Right lobe of liver (tissue), 6 donors: ENCODE results near the gene FNIP2. TPM values are rescaled to one million over a fixed set of nuclear protein-coding genes. Genes with fewer than 3 reads are reported as not detected.

Experiments used
- ATAC-seq, 4 donors: fragments of 200-7000 bp; cut with Tn5 transposase; one replicate each; pipeline ENCODE4 v1.9.1; 2020; ENCODE audit warnings: mild to moderate bottlenecking in 4 of 4, moderate library complexity in 4 of 4
- DNase-seq, 3 donors: peaks; one replicate each; pipeline ENCODE4 v3.0.0-alpha.2; 2020
- H3K27ac ChIP-seq, 3 donors: fragments of 200-600 bp; one replicate each; pipeline ENCODE4 v1.8.0; 2022
- H3K27me3 ChIP-seq, 2 donors: fragments of 200-600 bp; one replicate each; pipeline ENCODE4 v1.8.0; 2022
- H3K36me3 ChIP-seq, 4 donors: fragments of 200-600 bp; sonication (generic) in 1 of 4; one replicate each; pipeline versions ENCODE4 v1.5.1 to v1.8.0; 2017 to 2022; ENCODE audit warnings: control low read depth in 1 of 4
- H3K4me1 ChIP-seq, 4 donors: fragments of 200-600 bp; sonication (generic) in 1 of 4; one replicate each; pipeline versions ENCODE4 v1.5.1 to v1.8.0; 2017 to 2022; ENCODE audit warnings: control low read depth in 1 of 4
- H3K4me3 ChIP-seq, 3 donors: fragments of 200-600 bp; one replicate each; pipeline ENCODE4 v1.8.0; 2022
- H3K9me3 ChIP-seq, 4 donors: fragments of 200-600 bp; sonication (generic) in 1 of 4; one replicate each; pipeline versions ENCODE4 v1.5.1 to v1.8.0; 2017 to 2022; ENCODE audit warnings: control low read depth in 1 of 4
- POLR2A ChIP-seq: fragments of 450-650 bp; IDR thresholded peaks from one replicate; pipeline ENCODE4 v1.6.1; 2017; ENCODE audit warnings: antibody characterized with exemption, mild to moderate bottlenecking
- WGBS: methylation state at CpG from one replicate; pipeline ENCODE4 v1.1.6; 2018; ENCODE audit warnings: low coverage, low lambda C conversion rate; ENCODE audit not compliant: insufficient coverage; ENCODE audit errors: missing lambda C conversion rate; 5-methylcytosine and 5-hydroxymethylcytosine counted together
- intact Hi-C, 2 donors: fragments of 100-400 bp; cut with DNase I; formaldehyde crosslinking; loops; one replicate each; pipeline versions ENCODE4 v1.11.2 to v1.14.1; 2022
- total RNA-seq, 6 experiments: library from RNA; depleted of rRNA in 2 of 6; stranded (reverse); fragments of >200 nt in 2 of 6; fragmentation: NEBNext Ultra II Directional in 3 of 6; extraction: Animal tissue kit (Norgen Biotek cat#: 25700) in 3 of 6; gene quantifications; one replicate each; pipeline versions ENCODE4 v1.1.0 to v1.2.4, GENCODE V29; 2016 to 2023
- TF ChIP-seq, protein P1 (sequence below), 4 donors: fragments of 200-600 bp in 3 of 4; fragments of 450-650 bp in 1 of 4; IDR thresholded peaks; one replicate each; pipeline versions ENCODE4 v1.5.1 to v1.8.0; 2016 to 2022; ENCODE audit warnings: antibody characterized with exemption in 4 of 4, mild to moderate bottlenecking in 2 of 4
- donor health status: DM: no; HTN: yes; CAD: no.
- donor health status: DM: no; HTN: no; CAD: no.
- donor health status: DM: no; HTN: no; CAD: no.
- donor health status: DM: no; HTN: yes; CAD: no.
- donor health status: DM: no; HTN: yes; CAD: no.

Gene FNIP2
- total RNA-seq, 6 experiments from 2014 or later = 34.2 to 67.4 (median 37.8) TPM

DNA sequence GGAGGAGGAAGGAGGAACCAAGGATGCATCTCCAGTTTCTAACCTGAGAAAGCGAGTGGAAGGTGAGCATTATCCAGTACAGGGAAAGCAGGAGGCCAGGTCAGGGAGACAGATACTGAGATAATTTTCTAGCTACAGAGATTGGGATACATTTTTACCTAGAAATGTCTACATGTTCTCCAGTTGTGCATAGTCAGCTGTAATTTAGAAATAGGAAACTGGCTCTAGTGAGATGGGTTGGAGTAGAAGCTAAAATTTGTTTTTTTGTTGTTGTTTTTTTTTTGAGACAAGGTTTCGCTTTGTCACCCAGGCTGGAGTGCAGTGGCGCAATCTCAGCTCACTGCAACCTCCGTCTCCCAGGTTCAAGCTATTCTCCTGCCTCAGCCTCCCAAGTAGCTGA, 71.3 kb downstream of the FNIP2 start:
- peaks cover 0 to 10% (median 3%) of the 10 kb centered on the region in 4 donors for H3K4me1 ChIP-seq
- DNase-seq (no peak), ATAC-seq (no peak)
- TF ChIP-seq POLR2A = no peak
- TF ChIP-seq, protein P1, sequence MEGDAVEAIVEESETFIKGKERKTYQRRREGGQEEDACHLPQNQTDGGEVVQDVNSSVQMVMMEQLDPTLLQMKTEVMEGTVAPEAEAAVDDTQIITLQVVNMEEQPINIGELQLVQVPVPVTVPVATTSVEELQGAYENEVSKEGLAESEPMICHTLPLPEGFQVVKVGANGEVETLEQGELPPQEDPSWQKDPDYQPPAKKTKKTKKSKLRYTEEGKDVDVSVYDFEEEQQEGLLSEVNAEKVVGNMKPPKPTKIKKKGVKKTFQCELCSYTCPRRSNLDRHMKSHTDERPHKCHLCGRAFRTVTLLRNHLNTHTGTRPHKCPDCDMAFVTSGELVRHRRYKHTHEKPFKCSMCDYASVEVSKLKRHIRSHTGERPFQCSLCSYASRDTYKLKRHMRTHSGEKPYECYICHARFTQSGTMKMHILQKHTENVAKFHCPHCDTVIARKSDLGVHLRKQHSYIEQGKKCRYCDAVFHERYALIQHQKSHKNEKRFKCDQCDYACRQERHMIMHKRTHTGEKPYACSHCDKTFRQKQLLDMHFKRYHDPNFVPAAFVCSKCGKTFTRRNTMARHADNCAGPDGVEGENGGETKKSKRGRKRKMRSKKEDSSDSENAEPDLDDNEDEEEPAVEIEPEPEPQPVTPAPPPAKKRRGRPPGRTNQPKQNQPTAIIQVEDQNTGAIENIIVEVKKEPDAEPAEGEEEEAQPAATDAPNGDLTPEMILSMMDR (IDR thresholded peaks at IDR 0.05) = no peak
- H3K27me3 ChIP-seq = no peaks in the 10 kb centered on the region
- 92% methylated on average over 4 of the region's 4 CpGs for WGBS
- intact Hi-C loops = loop anchor here in 1 of 2 donors (10.0 kb wide), 1 partner anchor 115 kb away; the partner anchor contains the start of gene PPID
- peaks cover 0 to 7% (median 0%) of the 10 kb centered on the region in 4 donors for H3K36me3 ChIP-seq
- H3K4me3 ChIP-seq = no peak overlapping the region
- no peaks in the 10 kb centered on the region for H3K9me3 ChIP-seq
- no peak overlapping the region for H3K27ac ChIP-seq

DNA sequence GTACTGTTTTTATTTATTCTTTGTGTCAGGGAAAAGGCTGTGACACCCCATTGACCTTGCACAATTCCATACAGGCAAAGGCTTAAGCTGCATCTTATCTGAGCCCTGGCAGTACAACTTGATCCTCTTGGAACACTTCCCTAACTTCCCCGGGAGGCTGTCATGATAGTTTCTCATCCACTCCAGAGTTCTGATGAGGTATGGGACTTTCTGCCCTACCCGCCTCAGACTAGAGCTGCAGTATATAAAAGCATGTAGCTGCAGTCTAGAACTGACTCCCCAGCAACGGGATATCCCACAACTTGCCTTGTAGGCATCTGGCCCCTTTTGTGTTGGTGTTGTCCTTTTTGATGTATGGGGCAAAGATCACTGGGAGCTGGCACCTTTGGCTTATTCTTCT, 72.7 kb downstream of the FNIP2 start:
- TF ChIP-seq POLR2A = no peak
- TF ChIP-seq, protein P1 (IDR thresholded peaks at IDR 0.05) = no peak
- ATAC-seq = peak in 3 of 4 donors; percentile 18 to 42 (median 31)
- WGBS = 33% methylated on average over 1 of the region's 3 CpGs
- Histone ChIP-seq H3K9me3 (no peaks in the 10 kb centered on the region), H3K27ac (no peak overlapping the region), H3K36me3 (no peaks in the 10 kb centered on the region), H3K4me1 (peaks cover 0 to 17% (median 8%) of the 10 kb centered on the region in 4 donors), H3K4me3 (no peak overlapping the region), H3K27me3 (no peaks in the 10 kb centered on the region)
- intact Hi-C loops = loop anchor here in 1 of 2 donors (10.0 kb wide), 1 partner anchor 117 kb away; the partner anchor contains the start of gene PPID
- no peak for DNase-seq

DNA sequence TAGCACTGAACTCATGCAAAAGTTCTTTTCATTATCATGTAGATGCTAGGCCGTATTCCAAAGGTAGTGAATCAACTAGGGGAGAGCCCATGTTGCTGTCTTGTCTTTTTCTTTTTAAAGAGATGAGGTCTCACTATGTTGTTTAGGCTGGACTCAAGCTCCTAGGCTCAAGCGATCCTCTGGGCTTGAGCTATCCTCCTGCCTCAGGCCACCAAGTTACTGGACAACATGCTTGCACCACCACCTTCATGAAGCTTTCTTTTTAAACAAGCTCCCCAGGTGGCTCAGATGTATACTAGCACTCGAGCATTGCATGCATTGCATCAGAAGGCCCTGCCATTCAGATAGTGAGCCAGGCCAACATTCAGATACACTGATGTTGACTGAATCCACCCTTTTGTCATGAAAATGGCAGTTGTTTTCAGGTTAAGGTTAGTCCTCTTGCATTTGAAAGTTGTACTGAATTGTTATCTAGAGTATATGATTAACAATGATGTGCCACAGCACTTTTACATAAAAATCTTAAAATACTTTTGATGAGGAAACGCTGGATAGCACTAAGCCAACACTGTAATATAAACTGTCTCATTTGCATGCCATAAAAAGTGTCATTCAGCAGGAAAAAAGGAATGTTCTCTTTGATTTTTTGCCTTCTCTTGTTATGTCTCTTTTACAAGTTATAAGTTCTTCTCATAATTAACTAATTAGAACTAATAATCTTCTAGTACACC, 76.7 kb downstream of the FNIP2 start:
- intact Hi-C loops = loop anchor here (5.0 to 10.0 kb wide), 2 partner anchors 113 to 121 kb away; partner anchors contain the start of gene PPID (in 1 of the 2)
- no peaks in the 10 kb centered on the region for H3K36me3 ChIP-seq
- TF ChIP-seq, protein P1 (IDR thresholded peaks at IDR 0.05) = no peak
- TF ChIP-seq POLR2A = no peak
- H3K4me3 ChIP-seq = no peak overlapping the region
- H3K9me3 ChIP-seq = no peaks in the 10 kb centered on the region
- no peak for DNase-seq
- 51% methylated on average over 2 of the region's 4 CpGs for WGBS
- H3K27me3 ChIP-seq = no peaks in the 10 kb centered on the region
- H3K27ac ChIP-seq = peak overlapping the region in 1 of 3 donors; percentile 9
- ATAC-seq = peak; percentile 36 to 57 (median 47)
- peaks cover 0 to 17% (median 8%) of the 10 kb centered on the region in 4 donors for H3K4me1 ChIP-seq

DNA sequence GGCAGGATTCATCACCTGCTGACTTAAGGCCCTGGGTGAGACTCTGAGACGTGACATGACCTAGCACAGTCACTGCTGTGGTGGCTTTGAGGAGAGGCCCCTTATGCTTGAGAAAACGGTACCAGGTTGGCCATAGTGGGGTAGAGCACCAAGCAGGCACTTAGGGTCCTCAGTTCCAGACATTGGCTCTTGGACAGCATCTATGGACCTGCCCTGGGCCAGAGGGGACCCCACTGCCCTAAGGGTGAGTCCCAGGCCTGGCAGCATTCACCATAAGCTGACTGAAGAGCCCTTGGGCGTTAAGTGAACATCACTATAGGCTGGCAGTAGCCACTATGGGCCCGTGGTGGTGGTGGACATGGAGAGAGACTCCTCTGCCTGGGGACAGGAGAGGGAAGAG, 78.7 kb downstream of the FNIP2 start:
- no peak for TF ChIP-seq POLR2A
- TF ChIP-seq, protein P1 (IDR thresholded peaks at IDR 0.05) = no peak
- Histone ChIP-seq H3K9me3 (no peaks in the 10 kb centered on the region), H3K4me1 (peaks cover 0 to 17% (median 8%) of the 10 kb centered on the region in 4 donors), H3K4me3 (no peak overlapping the region), H3K27ac (no peak overlapping the region), H3K36me3 (no peaks in the 10 kb centered on the region), H3K27me3 (no peaks in the 10 kb centered on the region)
- DNase-seq (no peak), ATAC-seq (no peak)
- no CpG with 5 or more reads among the region's 4 CpGs for WGBS
- intact Hi-C loops = loop anchor here (5.0 to 10.0 kb wide), 2 partner anchors 115 to 123 kb away; partner anchors contain the start of gene PPID (in 1 of the 2)
